ENCODE data around the gene NOSIP.
A peak's percentile ranks its signal among the peaks of the same experiment; 100 is the strongest.
"Not testable (repeated sequence)": the region's sequence is repeated elsewhere in the genome, so short reads cannot be mapped to it uniquely, and the experiment has no call there.

The NOSIP gene, protein sequence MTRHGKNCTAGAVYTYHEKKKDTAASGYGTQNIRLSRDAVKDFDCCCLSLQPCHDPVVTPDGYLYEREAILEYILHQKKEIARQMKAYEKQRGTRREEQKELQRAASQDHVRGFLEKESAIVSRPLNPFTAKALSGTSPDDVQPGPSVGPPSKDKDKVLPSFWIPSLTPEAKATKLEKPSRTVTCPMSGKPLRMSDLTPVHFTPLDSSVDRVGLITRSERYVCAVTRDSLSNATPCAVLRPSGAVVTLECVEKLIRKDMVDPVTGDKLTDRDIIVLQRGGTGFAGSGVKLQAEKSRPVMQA

DNA sequence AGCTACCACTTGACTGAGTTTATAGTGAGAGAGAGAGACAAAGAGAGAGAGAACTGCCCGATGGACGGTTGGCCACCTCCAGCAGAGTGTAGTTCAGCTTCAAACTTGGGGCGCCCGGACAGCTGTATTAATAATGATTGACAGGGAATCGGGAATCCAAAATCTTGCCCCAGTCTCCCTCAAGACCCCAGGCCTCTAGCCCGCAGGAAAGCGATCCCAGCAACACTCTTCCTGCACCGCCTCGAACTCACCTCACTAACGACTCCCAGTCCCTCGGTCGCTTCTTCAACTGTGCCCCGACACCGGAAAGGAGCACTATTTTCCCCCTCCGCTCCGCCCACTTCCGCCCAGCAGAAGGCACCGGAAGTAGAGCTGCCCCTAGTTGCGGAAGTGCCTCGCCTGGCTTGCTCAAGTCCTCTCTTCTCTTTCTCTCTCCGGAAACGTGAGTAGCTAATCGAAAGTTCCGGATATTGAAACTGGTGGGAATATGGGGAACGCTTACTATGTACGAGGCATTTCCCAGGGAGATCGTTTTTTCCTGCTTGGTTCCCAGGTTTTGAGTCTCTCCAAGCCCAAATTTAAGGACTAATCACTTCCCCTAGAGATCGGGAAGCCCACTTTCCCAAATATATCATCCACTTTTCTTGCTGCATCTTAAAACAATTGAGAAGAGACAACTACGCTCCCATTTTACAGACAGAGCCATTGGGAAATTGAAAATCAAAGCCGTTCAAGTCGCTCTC lies at the start of gene NOSIP:
NOSIP (minus strand) TSS at position 293 of the 743 bp plus-strand sequence. CDS start 19,865 bp downstream, outside the sequence.
- peak; percentile 99 for DNase-seq

GRCh38 chr19:49629659-49630058 lies 49.3 kb upstream of the NOSIP start:
- DNase-seq = no peak

- DNase-seq = no peak
Observed at GRCh38 chr19:49626226-49626625, 45.9 kb upstream of the NOSIP start.

DNA sequence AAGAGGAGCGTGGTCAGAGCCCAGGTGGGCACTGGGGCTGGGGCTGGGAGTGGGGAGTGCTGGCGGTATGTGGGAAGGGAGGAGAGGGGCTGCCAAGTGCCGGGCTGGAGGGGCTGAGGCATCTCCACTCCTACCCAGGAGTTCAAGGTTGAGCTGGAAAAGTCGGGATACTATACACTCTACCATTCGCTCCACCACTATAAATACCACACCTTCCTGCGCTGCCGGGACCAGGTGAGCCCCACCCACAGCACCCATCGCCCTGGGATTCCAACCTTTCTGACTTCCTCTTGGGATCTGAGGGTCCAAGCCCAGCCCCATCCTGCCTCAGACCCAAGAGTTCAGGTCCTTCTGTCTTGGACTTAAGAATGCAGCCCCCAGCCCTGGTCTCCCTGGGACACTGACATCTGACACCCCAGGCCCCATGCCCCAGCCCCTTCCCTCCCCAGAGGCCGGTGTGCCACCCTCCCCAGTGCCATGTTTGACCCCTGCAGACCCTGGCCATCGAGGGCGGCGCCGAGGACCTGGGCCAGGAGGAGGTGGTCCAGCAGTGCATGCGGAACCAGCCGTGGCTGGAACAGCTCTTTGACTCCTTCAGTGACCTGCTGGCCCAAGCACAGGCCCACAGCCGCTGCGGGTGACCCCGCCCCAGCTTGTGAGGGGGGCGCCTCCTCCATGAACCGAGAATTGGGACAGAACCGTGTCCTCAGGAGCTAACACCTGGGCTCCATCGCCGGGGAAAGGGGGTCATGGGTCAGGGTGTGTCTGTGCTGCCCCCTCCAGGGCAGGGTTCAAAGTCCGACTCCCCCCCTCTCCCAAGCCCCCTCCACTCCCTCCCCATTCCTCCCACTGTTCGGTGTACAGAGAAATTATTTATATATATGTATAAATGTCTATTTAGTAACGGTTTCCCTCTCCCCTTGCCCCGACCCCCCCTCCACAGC lies 44.9 kb upstream of the NOSIP start:
- no peak for DNase-seq

DNA sequence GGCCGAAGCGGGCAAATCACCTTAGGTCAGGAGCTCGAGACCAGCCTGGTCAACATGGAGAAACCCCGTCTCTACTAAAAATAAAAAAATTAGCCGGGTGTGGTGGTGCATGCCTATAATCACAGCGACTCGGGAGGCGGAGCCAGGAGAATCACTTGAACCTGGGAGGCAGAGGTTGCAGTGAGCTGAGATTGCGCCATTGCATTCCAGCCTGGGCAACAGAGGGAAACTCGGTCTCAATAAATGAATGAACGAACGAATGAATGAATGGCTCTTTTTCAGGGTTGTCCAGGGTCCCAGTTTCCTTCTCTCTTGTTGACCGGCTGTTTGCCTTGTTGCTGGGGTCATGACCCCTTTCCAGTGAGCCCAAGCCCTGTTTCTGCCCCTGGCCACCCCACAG lies 37.5 kb upstream of the NOSIP start:
- DNase-seq = not testable (repeated sequence)

DNA sequence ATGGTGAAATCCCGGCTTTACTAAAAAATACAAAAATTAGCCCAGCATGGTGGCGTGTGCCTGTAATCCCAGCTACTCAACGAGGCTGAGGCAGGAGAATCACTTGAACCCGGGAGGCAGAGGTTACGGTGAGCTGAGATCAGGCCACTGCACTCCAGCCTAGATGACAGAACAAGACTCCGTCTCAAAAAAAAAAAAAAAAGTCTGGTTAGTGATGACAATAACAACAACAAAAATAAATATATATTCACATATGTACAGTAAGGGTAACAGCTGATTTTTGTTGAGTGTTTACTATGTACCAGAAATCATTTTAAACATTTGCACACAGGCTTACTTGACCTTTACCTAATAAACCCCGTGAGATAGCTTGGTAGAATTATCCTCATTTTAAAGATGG lies 36.6 kb upstream of the NOSIP start:
- DNase-seq = no peak

GRCh38 chr19:49616532-49616931 lies 36.2 kb upstream of the NOSIP start:
- DNase-seq = no peak

DNA sequence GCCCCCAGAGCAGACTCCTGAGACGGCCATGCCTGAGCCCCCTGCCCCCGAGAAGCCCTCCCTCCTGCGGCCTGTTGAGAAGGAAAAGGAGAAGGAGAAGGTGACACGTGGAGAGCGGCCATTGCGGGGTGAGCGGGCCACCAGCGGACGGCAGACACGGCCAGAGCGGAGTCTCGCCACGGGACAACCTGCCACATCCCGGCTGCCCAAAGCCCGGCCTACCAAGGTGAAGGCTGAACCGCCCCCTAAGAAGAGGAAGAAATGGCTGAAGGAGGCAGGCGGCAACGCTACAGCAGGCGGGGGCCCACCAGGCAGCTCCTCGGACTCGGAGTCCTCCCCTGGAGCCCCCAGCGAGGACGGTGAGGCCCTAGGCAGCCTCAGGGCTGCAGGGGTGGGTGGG lies 35.5 kb upstream of the NOSIP start:
- DNase-seq = no peak

DNA sequence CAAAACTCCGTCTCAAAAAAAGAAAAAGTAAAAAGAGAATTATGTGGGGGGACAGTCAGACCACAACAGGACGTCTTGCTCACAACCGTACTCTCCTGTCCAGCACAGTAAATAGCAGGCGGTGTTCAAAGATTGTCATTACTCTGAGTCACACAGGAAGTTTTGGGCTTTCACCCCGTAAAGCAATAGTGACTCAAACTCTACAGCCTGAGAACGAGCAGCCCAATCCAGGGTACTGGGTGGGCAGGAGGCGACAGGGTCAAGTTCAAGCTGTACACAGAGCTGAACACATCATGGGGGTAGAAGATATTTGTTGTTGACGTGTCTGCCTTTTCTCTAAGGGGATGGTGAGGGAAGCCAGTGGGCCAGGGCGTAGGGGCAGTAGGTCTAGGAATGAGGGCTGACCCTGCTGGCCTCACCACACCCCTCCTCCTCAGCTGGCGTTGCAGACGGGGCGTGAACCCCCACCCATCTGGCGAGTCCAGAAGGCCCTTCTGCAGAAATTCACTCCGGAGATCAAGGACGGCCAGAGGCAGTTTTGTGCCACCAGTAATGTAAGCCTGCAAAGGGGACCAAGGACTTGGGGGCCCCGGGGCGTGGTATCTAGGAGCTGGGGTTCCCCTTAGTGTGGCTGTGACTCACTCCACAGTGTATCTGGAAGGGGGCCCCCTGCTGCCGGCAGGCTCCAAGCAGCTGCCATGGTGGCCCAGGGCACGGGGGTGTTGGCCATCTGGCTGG lies 33.9 kb upstream of the NOSIP start:
- DNase-seq = no peak

DNA sequence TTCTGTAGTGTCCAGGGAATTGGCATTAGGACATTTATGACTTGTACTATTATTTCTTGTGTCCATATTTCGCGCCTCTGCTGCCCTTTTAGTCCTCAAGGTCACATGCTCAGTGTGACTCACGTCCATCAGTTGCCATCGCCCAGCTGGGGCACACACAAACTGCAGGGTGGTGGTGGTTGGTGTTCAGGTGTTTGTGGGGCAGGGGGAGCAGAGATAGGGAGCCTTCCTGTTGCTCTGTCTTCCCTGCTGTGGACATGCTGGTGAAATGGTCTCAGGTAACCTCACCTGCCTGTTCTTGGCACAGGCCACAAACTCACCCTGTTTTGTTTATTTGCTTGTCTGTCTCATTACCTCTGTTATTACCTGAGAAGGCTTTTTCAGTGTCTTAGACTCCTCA lies 33.0 kb upstream of the NOSIP start:
- DNase-seq = no peak

DNA sequence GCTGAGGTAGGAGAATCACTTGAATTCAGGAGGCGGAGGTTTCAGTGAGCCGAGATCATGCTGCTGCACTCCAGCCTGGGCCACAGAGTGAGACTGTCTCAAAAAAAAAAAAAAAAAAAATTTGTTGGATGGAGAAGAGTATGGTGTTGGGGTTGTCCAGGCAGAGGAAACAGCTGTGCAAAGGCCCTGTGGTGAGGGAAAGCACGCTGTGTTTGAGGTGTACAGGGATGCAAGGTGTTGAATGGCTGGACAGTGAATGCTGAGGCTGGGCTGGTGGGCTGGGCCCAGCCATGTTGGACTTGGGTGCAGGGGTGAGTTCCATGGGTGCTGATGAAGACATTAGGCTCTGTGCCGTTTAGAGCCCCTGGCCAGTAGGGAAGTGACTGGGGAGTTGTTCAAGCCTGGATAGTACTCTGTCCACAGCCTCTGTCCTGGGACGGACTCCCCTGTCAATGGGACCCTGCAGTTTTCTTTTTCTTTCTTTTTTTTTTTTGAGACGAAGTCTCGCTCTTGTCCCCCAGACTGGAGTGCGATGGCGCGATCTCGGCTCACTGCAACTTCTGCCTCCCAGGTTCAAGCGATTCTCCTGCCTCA lies 29.2 kb upstream of the NOSIP start:
- DNase-seq = no peak

GRCh38 chr19:49605605-49606004 lies 25.2 kb upstream of the NOSIP start:
- no peak for DNase-seq

DNA sequence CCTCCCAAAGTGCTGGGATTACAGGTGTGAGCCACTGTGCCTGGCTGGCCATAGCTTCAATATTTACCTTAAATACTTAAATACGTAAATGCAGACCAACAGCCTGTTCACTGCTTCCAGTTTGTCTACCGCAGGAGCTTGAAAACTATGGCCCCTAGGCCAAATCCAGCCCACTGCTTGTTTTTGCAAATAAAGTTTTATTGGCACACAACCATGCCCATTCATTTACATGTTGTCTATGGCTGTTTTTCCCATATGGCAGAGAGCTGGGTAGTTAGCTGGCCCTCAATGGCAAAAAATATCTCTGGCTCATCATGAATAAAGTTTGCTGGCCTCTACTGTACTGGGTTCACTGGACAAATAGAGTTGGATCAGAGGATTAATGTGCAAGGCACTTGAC lies 22.4 kb upstream of the NOSIP start:
- DNase-seq = no peak

DNA sequence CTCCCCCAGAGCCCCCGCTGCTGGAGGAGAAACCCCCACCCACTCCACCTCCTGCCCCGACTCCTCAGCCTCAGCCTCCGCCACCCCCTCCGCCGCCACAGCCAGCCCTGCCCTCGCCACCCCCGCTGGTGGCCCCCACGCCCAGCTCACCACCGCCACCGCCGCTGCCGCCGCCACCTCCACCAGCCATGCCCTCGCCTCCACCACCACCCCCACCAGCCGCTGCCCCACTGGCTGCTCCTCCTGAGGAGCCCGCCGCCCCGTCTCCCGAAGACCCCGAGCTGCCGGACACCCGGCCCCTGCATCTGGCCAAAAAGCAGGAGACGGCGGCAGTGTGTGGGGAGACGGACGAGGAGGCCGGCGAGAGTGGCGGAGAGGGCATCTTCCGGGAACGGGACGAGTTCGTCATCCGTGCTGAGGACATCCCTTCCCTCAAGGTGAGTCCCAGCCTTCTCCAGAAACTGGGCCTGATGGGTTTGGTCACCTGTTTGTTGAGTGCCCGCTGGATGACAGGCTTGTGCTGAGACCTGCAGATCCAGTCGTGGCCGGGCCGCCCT lies 21.2 kb upstream of the NOSIP start:
- DNase-seq = no peak

DNA sequence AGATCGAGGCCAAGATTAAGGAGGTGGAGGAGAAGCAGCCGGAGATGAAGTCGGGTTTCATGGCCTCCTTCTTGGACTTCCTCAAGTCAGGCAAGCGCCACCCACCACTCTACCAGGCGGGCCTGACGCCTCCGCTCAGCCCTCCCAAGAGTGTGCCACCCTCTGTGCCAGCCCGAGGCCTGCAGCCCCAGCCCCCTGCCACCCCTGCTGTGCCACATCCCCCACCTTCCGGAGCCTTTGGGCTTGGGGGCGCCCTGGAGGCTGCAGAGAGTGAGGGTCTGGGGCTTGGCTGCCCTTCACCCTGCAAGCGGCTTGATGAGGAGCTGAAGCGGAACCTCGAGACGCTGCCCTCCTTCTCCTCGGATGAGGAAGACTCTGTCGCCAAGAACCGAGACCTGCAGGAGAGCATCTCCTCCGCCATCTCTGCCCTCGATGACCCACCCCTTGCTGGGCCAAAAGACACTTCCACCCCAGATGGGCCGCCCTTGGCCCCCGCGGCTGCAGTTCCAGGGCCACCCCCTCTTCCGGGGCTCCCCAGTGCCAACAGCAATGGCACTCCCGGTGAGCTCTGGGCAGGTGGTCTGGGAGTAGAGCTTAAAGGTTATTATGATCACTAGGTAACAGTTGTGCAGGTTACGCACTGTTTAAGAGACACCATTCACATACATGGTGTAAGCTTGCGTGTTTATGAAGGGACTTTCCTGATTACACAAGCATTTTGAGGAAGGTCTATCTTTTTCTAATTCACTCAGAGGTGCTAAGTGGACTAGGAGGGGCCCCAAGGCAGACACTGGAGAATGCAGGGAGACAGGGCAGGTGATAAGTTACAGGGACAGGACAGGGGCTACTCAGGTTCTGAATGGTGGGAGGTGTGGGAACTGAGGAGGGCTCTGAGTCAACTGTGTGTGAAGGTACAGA lies 19.3 kb upstream of the NOSIP start:
- DNase-seq = no peak

DNA sequence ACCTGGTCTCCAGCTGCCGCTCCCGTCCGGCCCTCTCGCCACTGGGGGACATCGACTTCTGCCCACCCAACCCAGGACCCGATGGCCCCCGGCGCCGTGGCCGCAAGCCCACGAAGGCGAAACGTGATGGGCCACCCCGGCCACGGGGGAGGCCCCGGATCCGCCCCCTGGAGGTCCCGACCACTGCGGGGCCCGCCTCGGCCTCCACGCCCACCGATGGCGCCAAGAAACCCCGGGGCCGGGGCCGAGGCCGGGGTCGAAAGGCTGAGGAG lies 17.3 kb upstream of the NOSIP start:
- DNase-seq = no peak

DNA sequence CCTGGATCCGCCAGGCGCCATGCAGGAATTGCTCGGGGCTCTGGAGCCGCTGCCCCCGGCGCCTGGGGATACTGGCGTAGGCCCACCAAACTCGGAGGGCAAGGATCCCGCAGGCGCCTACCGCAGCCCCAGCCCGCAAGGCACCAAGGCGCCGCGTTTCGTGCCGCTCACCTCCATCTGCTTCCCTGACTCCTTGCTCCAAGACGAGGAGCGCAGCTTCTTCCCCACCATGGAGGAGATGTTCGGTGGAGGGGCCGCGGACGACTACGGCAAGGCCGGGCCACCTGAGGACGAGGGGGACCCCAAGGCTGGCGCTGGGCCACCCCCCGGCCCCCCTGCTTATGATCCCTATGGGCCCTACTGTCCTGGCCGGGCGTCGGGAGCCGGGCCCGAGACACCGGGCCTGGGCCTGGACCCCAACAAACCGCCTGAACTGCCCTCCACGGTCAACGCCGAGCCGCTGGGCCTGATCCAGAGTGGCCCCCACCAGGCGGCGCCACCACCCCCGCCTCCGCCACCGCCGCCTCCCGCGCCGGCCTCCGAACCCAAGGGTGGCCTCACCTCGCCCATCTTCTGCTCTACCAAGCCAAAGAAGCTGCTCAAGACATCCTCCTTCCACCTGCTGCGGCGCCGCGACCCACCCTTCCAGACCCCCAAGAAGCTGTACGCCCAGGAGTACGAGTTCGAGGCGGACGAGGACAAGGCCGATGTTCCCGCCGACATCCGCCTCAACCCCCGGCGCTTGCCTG lies 16.8 kb upstream of the NOSIP start:
- no peak for DNase-seq

GRCh38 chr19:49596407-49596806 lies 16.1 kb upstream of the NOSIP start:
- no peak for DNase-seq

DNA sequence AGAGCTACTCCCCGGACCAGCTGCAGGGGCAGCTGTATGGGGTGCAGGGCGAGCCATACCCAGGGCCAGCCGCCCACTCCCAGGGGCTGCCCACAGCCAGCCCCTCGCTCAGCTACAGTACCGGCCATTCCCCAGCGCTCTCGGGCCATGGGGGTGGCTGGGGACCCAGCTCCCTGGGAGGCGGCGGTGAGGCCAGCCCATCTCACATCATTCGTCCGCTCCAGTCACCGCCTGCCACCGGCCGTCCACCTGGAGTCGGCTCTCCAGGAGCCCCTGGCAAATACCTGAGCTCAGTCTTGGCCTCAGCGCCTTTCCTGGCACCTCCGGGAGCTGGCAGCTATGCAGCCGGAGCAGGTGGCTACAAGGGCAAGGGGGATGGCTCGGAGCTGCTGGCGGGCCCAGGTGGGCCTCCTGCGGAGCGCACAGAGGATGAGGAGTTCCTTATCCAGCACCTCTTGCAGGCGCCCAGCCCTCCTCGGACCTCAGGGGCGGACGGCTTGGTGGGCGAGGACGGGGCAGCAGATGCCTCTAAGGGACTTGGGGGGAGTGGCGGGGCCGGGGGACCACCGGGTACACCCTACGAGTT lies 15.6 kb upstream of the NOSIP start:
- DNase-seq = no peak
